ENCODE data around the gene ADRB2.
"Not testable (repeated sequence)": the region's sequence is repeated elsewhere in the genome, so short reads cannot be mapped to it uniquely, and the experiment has no call there.

ADRB2 gene

GRCh38 chr5:148856009-148856367, 29.6 kb downstream of the ADRB2 start:
- no peak for DNase-seq

GRCh38 chr5:148856424-148856823, 30.0 kb downstream of the ADRB2 start:
- no peak for DNase-seq

- DNase-seq, result no peak
Observed at GRCh38 chr5:148857474-148857873, 31.1 kb downstream of the ADRB2 start.

- no peak for DNase-seq
Observed at GRCh38 chr5:148858106-148858505, 31.7 kb downstream of the ADRB2 start.

- no peak for DNase-seq
Observed at GRCh38 chr5:148858547-148858946, 32.1 kb downstream of the ADRB2 start.

- DNase-seq, result no peak
Observed at GRCh38 chr5:148859703-148860102, 33.3 kb downstream of the ADRB2 start.

GRCh38 chr5:148860599-148860998, 34.2 kb downstream of the ADRB2 start:
- no peak for DNase-seq

GRCh38 chr5:148861088-148861487, 34.7 kb downstream of the ADRB2 start:
- DNase-seq, result no peak

- DNase-seq, result no peak
Observed at GRCh38 chr5:148861696-148862095, 35.3 kb downstream of the ADRB2 start.

- DNase-seq, result no peak
Observed at GRCh38 chr5:148864113-148864841, 37.9 kb downstream of the ADRB2 start.

- no peak for DNase-seq
Observed at GRCh38 chr5:148866024-148866423, 39.6 kb downstream of the ADRB2 start.

GRCh38 chr5:148873120-148873519, 46.7 kb downstream of the ADRB2 start:
- DNase-seq, result no peak

GRCh38 chr5:148873690-148874485, 47.5 kb downstream of the ADRB2 start:
- no peak for DNase-seq

GRCh38 chr5:148875205-148875875, 48.9 kb downstream of the ADRB2 start:
- no peak for DNase-seq

GRCh38 chr5:148877436-148877835, 51.0 kb downstream of the ADRB2 start:
- DNase-seq, result not testable (repeated sequence)
